ENCODE results near the gene SLCO2A1. TPM values are rescaled to one million over a fixed set of nuclear protein-coding genes. Genes with fewer than 3 reads are reported as not detected.

Gene SLCO2A1
- polyA plus RNA-seq, 1 donor (not counting 4 experiments of a cell fraction or from before 2014, with no cell fraction given) = 0.80 TPM

GRCh38 chr3:133921592-133921991 is 108.1 kb downstream of the SLCO2A1 start:
- no peak overlapping the region for H3K4me3 ChIP-seq (ENCODE audit: control insufficient read depth in 2 of 3, extremely low read depth in 1 of 3, insufficient read depth in 2 of 3, low read depth in 1 of 3, low read length in 3 of 3)
- TF ChIP-seq EZH2 (IDR thresholded peaks at IDR 0.05; ENCODE audit: low read length) (no peak), CTCF (optimal IDR thresholded peaks at IDR 0.05 in 1 of 3, IDR thresholded peaks at IDR 0.05 in 1 of 3, conservative IDR thresholded peaks at IDR 0.05 in 1 of 3; ENCODE audit: extremely low read depth in 1 of 3, insufficient read depth in 2 of 3, low read length in 3 of 3) (no peak)
- dilution Hi-C loops (cut with MboI; ENCODE audit: extremely low pct_ligation_motif_present, low sequenced_read_pairs) = no loop called here
- H3K4me2 ChIP-seq (ENCODE audit: control insufficient read depth, extremely low read depth, insufficient read depth, low read depth, low read length) = no peak overlapping the region
- H3K4me1 ChIP-seq (ENCODE audit: control insufficient read depth, extremely low read depth, insufficient read depth, low read length) = no peaks in the 10 kb centered on the region
- no peak overlapping the region for H3K27ac ChIP-seq (ENCODE audit: control insufficient read depth, insufficient read depth, low read length)
- no peak overlapping the region for H3K9ac ChIP-seq (ENCODE audit: control insufficient read depth, extremely low read depth, insufficient read depth, low read length)
- no peaks in the 10 kb centered on the region for H3K36me3 ChIP-seq (ENCODE audit: control insufficient read depth in 2 of 2, extremely low read depth in 1 of 2, insufficient read depth in 2 of 2, low read length in 2 of 2)
- H3K79me2 ChIP-seq (ENCODE audit: control insufficient read depth, insufficient read depth, low read length) = no peaks in the 10 kb centered on the region
- H2AFZ ChIP-seq (ENCODE audit: control insufficient read depth, low read length) = no peak overlapping the region
- no peaks in the 10 kb centered on the region for H4K20me1 ChIP-seq (ENCODE audit: control insufficient read depth, extremely low read depth, insufficient read depth, low read length)
- H3K27me3 ChIP-seq (ENCODE audit: control insufficient read depth, extremely low read depth, insufficient read depth, low read length) = peaks cover 12% of the 10 kb centered on the region
- DNase-seq (ENCODE audit: low read depth, low spot score) (no peak), FAIRE-seq (no peak)
- no peaks in the 10 kb centered on the region for H3K9me3 ChIP-seq (ENCODE audit: control insufficient read depth, low read depth, low read length)
- no peaks in the 10 kb centered on the region for H3K9me1 ChIP-seq (ENCODE audit: control insufficient read depth, extremely low read depth, insufficient read depth, low read length)

GRCh38 chr3:133917144-133917543 is 112.6 kb downstream of the SLCO2A1 start:
- no peak overlapping the region for H2AFZ ChIP-seq (ENCODE audit: control insufficient read depth, low read length)
- no peaks in the 10 kb centered on the region for H3K9me1 ChIP-seq (ENCODE audit: control insufficient read depth, extremely low read depth, insufficient read depth, low read length)
- no peaks in the 10 kb centered on the region for H3K9me3 ChIP-seq (ENCODE audit: control insufficient read depth, low read depth, low read length)
- H3K4me3 ChIP-seq (ENCODE audit: control insufficient read depth in 2 of 3, extremely low read depth in 1 of 3, insufficient read depth in 2 of 3, low read depth in 1 of 3, low read length in 3 of 3) = no peak overlapping the region
- FAIRE-seq (no peak), DNase-seq (ENCODE audit: low read depth, low spot score) (no peak)
- dilution Hi-C loops (cut with MboI; ENCODE audit: extremely low pct_ligation_motif_present, low sequenced_read_pairs) = no loop called here
- H3K36me3 ChIP-seq (ENCODE audit: control insufficient read depth in 2 of 2, extremely low read depth in 1 of 2, insufficient read depth in 2 of 2, low read length in 2 of 2) = no peaks in the 10 kb centered on the region
- no peak overlapping the region for H3K9ac ChIP-seq (ENCODE audit: control insufficient read depth, extremely low read depth, insufficient read depth, low read length)
- no peaks in the 10 kb centered on the region for H4K20me1 ChIP-seq (ENCODE audit: control insufficient read depth, extremely low read depth, insufficient read depth, low read length)
- H3K4me2 ChIP-seq (ENCODE audit: control insufficient read depth, extremely low read depth, insufficient read depth, low read depth, low read length) = no peak overlapping the region
- TF ChIP-seq CTCF (optimal IDR thresholded peaks at IDR 0.05 in 1 of 3, IDR thresholded peaks at IDR 0.05 in 1 of 3, conservative IDR thresholded peaks at IDR 0.05 in 1 of 3; ENCODE audit: extremely low read depth in 1 of 3, insufficient read depth in 2 of 3, low read length in 3 of 3) = no peak
- TF ChIP-seq EZH2 (IDR thresholded peaks at IDR 0.05; ENCODE audit: low read length) = no peak
- no peak overlapping the region for H3K27ac ChIP-seq (ENCODE audit: control insufficient read depth, insufficient read depth, low read length)
- no peaks in the 10 kb centered on the region for H3K79me2 ChIP-seq (ENCODE audit: control insufficient read depth, insufficient read depth, low read length)
- H3K4me1 ChIP-seq (ENCODE audit: control insufficient read depth, extremely low read depth, insufficient read depth, low read length) = no peaks in the 10 kb centered on the region
- peaks cover 12% of the 10 kb centered on the region for H3K27me3 ChIP-seq (ENCODE audit: control insufficient read depth, extremely low read depth, insufficient read depth, low read length)

Data from keratinocyte (primary cell).